Stimulated activated naive CD4-positive, alpha-beta T cell treated with Interleukin-2 at 50 U/mL for 16 hours (primary cell): ENCODE data around the gene RFX5.
A peak's percentile ranks its signal among the peaks of the same experiment; 100 is the strongest.

ENCODE experiments used
- DNase-seq: peaks from one replicate; lab custom pipeline; 2025; lab: John Stamatoyannopoulos, UW

Gene RFX5

DNA sequence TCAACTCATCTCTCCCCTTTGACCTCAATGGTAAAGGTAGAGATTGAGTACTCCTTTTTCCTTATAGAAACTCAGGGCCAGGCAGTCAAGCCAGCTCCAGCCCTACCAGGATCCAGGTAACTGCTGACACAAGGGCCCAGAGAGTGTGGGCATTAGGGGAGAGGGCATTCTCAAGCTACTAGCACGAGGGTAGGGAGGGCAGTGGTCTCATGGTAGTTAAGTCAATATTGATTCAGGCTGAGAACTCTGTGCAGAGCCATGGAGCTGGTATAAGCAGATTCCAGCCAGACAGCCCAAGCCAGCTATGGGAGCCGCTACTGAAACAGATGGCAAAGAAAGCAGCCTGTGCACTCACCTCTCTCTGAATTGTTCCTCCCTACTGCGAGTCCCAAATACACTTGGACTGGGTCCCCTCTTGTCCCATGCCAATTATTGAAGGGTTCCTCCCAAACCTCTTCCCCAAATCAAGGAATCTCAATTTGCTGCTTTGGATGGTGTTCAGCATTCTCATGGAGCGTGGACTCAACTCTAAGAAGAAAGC is 22.6 kb downstream of the RFX5 start:
- no peak for DNase-seq

DNA sequence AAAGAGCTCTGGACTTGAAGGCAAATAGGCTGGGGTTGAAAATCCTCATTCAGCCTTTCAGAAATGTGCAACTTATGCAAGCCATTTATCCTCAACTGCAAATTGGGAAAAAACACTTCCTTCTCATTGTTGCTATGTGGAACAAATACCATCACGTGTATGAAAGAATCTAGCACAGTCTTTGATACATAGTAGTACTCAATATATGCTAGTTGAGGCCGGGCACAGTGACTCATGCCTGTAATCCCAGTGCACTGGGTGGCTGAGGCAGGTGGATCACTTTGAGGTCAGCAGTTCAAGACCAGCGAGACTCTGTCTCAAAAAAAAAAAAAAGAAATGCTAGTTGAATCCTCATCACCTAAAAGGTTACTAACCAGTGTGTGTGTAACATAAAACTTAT is 28.1 kb downstream of the RFX5 start:
- DNase-seq: no peak

DNA sequence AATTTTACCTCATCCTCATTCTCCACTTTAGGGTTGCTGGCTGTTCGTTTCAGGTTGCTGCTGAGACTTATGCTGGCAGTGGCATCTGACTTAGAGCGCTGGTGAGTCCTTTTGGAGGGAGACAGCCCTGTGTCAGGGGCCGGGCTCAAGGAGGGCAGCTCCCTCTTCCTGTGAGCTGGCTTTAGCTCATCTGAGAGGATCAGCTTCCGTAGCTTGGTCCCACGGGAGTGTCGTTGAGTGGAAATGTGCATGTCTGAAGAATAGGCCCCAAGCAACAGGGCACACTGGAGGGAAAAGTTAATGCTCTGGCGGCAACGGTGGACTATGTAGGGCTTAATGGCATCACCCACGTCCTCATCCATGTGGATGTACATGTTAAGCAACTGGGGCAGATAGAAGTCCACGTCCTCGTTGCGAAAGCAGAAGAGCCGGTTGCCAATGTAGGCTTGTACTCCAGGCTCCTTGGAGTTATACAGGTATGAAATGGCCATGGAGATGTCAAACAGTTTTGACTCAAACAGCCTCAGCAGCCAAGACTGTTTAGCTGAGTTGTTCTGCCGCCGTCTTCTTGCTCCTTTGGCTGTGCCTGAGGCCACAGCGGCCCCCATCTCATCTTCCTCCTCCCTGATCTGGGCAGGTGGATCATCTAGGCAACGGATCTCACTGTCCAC is 31.4 kb downstream of the RFX5 start:
- DNase-seq: no peak

DNA sequence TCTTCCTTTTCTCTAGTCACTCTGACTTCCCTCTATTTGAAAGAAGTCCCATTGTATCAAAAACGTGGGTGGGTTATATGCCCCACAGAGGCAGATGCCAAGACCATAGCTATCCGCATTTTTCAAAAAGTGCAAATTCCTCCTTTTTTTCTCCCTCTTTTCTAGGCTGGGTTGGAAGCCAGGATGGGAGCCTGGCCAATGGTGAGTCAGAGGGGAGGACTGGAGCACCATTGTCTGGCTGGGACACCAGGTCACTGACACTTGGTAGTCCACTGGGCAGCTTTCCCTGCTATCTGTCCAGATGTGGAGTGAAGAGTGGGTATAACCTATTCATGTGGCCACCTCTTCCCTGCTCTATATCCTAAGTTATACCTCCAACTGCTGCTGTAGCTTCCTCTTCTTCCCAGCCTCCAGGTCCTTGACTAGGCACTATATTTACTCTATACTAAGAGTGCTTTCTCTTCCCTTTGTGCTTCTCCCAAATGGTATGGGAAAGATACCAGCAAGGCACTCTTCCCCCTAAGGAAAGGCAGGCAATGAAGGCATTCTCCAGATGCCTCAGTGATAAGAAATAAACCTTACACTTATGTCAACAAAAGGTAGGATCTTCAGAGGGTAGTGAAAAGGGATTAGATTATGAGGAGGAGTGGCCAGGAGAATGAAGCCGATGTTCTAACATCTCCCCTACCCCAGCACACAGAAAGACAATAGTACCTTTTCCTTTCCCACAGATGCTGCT is 32.7 kb downstream of the RFX5 start:
- DNase-seq: no peak

DNA sequence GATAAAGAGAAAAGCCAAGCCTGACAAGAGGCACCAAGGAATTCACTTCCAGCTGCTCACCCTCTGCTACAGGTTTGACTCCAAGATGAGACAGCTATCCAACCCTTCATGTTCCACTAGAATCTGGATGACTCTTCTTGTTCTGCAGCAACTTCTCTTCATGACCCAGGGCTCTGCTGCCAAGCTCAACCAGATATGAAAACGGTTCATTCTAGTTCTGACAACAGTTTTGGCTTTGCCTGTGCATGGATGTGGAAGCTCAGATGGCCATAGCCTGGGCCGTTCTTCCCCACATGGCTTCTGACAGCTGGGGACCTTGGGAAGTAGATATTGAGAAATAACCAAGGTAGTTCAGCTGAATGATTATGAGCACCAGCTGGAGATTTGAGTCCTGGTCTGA is 33.6 kb downstream of the RFX5 start:
- no peak for DNase-seq

DNA sequence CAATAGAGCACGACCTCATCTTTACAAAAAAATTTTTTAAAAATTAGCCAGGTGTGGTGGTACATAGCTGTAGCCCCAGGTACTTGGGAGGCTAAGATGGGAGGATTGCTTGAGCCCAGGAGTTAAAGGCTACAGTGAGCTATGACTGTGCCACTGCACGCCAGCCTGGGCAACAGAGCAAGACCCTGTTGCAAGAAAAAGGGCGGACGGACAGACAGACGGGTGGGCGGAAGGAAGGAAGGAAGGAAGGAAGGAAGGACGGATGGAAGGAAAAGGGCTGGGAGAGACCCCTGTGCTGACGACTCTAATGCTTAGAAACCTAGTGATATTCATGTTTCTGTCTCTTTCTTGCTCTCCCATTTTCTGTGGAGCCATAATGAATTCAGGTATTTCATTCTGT is 34.2 kb downstream of the RFX5 start:
- no peak for DNase-seq

DNA sequence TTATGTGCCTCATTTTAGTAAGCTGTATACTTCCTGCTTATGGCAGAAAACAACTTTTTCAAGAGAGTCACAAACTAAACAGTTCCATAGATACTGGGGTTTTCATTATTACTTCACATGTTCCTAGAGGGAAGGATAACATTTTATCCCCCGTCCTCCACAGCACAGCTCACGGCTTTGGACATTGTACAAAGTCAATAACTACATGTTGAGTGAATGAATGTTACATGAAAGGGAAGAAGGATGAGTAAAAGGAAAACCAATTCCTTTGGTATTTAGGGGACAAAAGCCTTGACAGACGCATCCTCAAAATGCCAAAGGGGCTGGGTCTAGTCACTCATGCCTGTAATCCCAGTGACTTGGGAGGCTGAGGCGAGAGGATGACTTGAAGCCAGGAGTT is 34.6 kb downstream of the RFX5 start:
- no peak for DNase-seq

DNA sequence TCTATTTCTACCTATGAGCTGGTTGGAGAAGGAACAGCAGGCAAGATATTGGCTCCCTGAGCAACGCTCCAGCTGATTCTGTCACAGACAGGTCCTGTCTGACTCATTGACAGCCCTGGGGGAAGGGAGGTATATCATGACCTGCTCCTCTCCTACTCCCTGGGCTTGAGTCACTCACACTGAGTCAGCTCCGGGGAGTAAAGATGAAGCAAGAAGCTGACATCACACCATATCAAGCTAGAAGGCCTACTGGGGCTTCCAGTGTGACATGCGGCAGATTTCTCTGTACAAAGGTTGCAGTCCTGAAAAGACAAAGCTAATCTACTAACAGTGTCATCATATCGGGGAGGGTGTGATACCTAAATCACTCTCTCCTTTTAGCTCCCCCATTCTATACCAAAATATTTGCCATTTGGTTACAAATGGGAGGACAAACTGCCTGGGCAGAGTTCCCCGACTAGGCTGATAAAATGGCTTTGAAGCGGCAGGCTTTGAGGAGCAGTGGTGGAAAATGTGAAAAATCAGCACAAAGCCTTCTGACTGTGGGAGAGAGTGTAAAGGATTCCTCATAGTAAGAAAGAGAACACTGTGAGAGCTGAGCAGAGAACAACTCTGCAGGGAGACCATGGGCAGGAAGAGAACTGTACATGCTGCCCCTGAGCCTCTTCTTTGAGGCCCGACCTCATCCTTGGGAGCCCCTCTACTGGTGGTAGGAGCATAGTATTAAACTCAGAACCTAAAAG is 35.3 kb downstream of the RFX5 start:
- peak; percentile 86 for DNase-seq

DNA sequence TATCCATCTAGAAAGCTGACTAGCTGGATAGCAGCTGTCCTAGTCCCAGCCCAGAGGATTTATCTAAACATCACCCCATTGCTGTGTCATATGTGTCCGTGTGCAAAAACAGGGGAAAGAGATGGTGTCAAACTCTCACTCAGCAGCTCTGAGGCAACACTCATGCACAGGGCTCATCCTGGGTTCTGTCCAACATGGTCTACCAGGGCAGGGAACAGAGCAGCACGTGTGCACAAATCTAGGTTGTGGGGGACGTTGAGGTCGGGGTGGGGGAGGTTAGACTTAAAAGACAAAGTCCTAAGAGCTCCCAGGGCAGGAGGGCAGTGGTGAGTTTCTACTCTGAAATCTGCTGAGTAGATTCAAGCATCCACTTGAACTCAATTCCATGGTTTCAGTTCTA is 36.0 kb downstream of the RFX5 start:
- DNase-seq: no peak

DNA sequence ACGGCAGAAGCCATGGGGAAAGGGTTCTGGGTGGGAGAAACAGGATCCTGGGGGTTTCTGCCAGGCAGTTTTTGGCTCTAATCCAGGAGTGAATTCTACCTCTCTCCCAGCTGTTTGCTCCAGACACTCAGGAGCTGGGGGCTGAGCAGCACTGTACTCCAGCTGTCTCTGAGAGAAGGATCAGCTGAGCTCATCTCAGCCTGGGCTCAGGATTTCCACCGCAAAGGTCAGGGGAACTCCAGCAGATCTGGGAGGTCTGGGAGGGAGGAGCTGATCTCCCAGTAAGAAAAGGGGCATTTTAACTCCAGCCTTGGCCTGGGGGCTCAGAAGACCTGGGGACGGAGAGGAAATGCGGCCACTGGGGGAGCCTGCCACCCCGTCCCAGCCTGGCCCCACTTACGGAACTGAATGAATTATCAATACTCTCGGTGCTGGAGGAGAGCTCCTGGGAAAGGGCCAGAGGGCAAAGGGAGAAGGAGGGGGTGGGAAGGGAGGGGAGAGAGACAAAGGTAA is 37.2 kb downstream of the RFX5 start:
- no peak for DNase-seq

DNA sequence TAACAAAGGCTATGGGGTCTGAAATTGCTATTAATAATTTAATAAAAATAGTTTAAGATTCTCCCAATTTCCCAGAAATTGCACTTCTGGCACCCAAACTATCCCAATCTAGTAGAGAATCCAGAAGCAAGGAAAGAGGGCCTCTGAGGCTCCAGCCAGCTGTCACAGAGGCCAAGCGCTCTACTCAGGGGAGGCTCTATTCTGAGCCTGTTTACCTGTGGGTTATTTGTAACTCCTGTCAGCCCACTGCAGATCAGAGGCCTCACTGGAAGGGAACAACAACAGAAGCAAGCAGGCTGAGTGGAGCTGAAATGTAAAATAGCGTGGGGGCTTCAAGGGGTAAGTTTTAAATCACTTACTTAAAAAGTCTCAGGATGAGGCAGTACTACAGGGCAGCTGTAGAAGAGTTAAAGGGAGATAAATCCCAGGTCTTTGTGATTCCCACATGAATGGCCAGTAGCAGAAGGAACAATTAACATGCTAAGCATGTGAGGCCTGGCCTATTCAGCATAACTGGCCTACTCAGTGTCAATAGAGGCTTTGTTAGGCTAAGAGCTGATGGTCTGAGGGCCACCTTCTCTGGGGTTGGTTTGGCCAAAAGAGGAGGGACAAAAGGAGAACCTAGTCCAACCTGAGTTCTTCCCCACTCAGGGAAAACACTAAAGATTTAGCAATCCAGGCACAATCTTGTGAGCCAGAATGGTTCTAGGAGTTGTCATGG is 52.1 kb downstream of the RFX5 start:
- DNase-seq: no peak

DNA sequence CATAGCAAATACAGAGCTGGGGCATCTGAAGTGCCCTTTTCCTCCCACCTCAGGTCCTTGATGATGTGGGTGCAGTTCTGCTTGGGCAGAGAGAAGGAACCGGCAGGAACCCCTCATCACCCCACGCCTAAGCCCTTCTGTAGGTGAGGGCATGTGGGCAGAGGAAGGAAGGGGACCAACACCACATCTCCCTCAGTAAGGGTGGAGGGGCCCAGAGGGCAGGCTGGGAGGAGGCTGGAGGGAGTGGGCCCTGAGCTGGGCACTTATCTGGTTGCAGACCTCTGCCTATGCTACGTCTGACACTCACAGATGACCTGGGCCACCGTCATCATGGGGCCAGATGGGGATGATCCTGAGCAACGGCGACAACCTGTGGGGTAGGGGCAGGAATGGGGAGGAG is 54.0 kb downstream of the RFX5 start:
- no peak for DNase-seq

DNA sequence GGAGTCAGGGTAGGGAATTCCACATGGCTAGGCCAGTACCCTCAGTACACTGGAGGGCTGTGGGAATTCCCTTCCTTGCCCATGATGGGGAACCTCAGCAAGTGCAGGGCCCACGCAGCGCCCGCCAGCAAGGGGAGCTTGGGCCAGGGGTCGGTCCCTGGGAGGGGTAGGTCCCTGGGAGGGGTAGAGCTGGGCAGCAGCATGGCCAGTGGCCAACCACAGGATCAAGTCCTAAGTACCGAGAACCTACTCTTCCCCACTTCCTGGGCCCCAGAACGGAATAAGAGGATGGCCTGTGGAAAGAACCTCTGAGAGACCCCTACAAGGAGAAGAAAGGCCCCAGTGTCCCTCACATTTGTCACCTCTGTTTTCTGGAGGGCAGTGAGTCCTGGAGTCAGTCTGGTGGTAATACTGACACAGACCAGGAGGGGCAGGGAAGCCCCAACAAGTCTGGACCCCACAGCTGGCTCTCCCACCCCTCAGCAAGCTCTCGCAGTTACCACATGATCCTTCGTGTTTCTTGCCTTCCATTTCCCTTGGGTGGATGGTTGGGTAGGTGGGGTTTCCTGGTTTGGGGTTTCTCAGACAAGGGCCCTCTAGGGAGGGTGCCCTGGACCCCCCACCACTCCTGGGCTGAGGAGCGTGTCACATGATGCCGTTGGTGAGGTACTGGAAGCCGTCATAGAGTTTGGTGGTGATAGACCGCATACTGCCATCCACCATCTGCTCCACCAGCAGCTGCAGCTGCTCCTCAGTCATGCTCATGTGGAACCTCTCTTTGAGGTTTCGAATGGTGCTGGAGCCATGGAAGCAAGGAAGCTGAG is 54.6 kb downstream of the RFX5 start:
- no peak for DNase-seq

DNA sequence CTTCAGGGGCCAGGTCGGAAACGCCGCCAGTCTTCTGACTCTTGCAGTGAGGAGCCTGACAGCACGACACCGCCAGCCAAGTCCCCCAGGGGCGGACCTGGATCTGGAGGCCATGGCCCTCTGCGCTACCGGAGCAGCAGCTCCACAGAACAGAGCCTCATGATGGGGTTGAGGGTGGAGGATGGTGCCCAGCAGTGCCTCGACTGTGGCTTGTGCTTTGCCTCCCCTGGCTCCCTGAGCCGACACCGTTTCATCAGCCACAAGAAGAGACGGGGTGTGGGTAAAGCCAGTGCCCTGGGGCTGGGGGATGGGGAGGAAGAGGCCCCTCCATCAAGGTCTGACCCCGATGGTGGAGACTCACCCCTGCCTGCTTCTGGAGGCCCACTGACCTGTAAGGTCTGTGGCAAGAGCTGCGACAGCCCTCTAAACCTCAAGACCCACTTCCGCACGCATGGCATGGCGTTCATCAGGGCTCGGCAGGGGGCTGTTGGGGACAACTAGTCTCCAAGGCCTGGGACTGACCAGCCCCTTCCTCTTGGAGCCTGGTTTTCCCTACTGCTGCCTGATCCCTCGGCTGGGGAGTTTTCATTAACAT is 56.2 kb downstream of the RFX5 start:
- no peak for DNase-seq
